ENCODE data around the gene YEATS4. TPM values are rescaled to one million over a fixed set of nuclear protein-coding genes. Genes with fewer than 3 reads are reported as not detected.

YEATS4 gene
- total RNA-seq, 3 donors from 2014 or later (not counting 1 experiment from before 2014, with no cell fraction given): 18.2 to 23.9 (median 20.3) TPM

DNA sequence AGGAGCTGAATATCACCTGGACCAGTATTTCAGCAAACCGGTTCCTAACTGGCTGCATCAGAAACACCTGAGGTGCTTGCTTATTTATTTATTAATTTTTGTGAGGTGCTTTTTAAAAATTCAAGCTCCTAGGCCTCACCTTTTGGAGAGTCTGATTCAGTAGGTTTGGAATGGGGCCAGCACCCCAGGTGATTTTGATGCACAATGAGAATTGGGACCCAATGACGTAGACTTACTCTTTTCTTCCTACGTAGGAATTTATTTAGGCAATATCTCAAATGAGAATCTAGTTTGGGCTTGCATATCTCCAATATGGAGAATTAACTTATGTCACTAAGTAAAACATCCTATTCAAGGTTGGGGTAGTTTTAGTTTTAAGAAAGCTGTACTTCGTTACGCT, 7.3 kb downstream of the YEATS4 start:
- ATAC-seq (no peak), DNase-seq (no peak)
- H3K27me3 ChIP-seq (ENCODE audit: control insufficient read depth, insufficient read depth, low read length): no peaks in the 10 kb centered on the region
- H3K9me3 Mint-ChIP-seq: no peaks in the 10 kb centered on the region
- H3K36me3 Mint-ChIP-seq: no peaks in the 10 kb centered on the region
- H3K4me3 Mint-ChIP-seq: no peak overlapping the region
- H3K4me3 ChIP-seq (ENCODE audit: low read length): no peak overlapping the region
- no peak overlapping the region for H3K27ac Mint-ChIP-seq
- WGBS (ENCODE audit: insufficient coverage): 100% methylated on average over 2 of the region's 5 CpGs
- intact Hi-C loops (cut with micrococcal nuclease): no loop called here
- no peak for TF ChIP-seq CTCF (IDR thresholded peaks at IDR 0.05)
- H3K4me1 Mint-ChIP-seq: peaks cover 7% of the 10 kb centered on the region in 2 donors
- peaks cover 37% of the 10 kb centered on the region for H3K36me3 ChIP-seq (ENCODE audit: control insufficient read depth, insufficient read depth, low read length)
- H3K27me3 Mint-ChIP-seq (ENCODE audit: low read depth in 2 of 2): no peaks in the 10 kb centered on the region
- no peak overlapping the region for H3K27ac ChIP-seq (ENCODE audit: low read length)
- no peaks in the 10 kb centered on the region for H3K9me3 ChIP-seq (ENCODE audit: control insufficient read depth, insufficient read depth, low read length)
- H3K4me1 ChIP-seq (ENCODE audit: control insufficient read depth, insufficient read depth, low read length): no peaks in the 10 kb centered on the region

DNA sequence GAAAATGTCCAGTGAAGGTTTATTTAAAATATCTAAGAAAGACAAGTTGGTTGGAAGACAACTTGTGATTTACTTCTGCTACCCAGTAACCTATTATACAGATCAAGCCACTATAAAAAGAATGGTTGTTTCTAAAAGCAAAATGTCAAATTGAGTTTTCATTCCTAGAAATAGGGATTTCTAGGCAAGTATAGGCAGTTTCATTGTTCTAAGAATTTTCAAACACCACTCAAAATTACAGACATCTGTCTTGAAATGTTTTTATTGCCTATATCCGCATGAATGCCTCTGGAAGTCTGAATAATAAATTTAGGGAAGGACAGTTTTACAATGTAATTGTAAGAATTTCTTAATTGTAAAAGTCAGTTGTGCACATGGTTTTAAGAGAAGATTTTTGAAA, 8.6 kb downstream of the YEATS4 start:
- DNase-seq: no peak
- ATAC-seq: no peak
- TF ChIP-seq CTCF (IDR thresholded peaks at IDR 0.05): no peak
- Histone ChIP-seq H3K4me3 (ENCODE audit: low read length) (no peak overlapping the region), H3K9me3 (ENCODE audit: control insufficient read depth, insufficient read depth, low read length) (no peaks in the 10 kb centered on the region), H3K4me1 (ENCODE audit: control insufficient read depth, insufficient read depth, low read length) (no peaks in the 10 kb centered on the region), H3K27me3 (ENCODE audit: control insufficient read depth, insufficient read depth, low read length) (no peaks in the 10 kb centered on the region), H3K27ac (ENCODE audit: low read length) (no peak overlapping the region), H3K36me3 (ENCODE audit: control insufficient read depth, insufficient read depth, low read length) (peaks cover 35% of the 10 kb centered on the region)
- Mint-ChIP-seq H3K27ac (no peak overlapping the region), H3K27me3 (ENCODE audit: low read depth in 2 of 2) (no peaks in the 10 kb centered on the region), H3K4me3 (no peak overlapping the region), H3K4me1 (peaks cover 7% of the 10 kb centered on the region in 2 donors), H3K9me3 (no peaks in the 10 kb centered on the region), H3K36me3 (peaks cover 5% of the 10 kb centered on the region)
- WGBS (ENCODE audit: insufficient coverage): 90% methylated on average over 1 of the region's 1 CpG
- intact Hi-C loops (cut with micrococcal nuclease): no loop called here

DNA sequence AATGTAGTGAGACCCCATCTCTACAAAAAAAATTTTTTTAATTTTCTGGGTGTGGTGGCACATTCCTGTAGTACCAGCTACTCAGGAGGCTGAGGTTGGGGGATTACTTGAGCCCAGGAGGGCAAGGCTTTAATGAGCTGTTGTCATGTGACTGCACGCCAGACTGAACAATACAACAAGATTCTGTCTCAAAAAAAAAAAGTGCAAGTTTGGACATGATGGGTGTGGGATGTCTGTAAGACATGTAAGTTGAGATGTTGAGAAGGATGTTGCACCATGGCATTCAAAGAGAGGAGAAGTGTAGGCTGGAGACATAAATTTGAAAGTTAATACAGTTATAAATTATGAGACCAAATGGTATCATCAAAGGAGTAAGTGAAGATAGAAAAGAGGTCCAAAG, 23.5 kb downstream of the YEATS4 start:
- WGBS (ENCODE audit: insufficient coverage): 100% methylated on average over 1 of the region's 1 CpG
- H3K27me3 Mint-ChIP-seq (ENCODE audit: low read depth in 2 of 2): no peaks in the 10 kb centered on the region
- no peak overlapping the region for H3K27ac Mint-ChIP-seq
- TF ChIP-seq CTCF (IDR thresholded peaks at IDR 0.05): no peak
- no peak overlapping the region for H3K4me3 ChIP-seq (ENCODE audit: low read length)
- H3K27ac ChIP-seq (ENCODE audit: low read length): no peak overlapping the region
- H3K9me3 Mint-ChIP-seq: no peaks in the 10 kb centered on the region
- peaks cover 7% of the 10 kb centered on the region for H3K36me3 ChIP-seq (ENCODE audit: control insufficient read depth, insufficient read depth, low read length)
- peaks cover 15% of the 10 kb centered on the region for H3K36me3 Mint-ChIP-seq
- H3K4me1 ChIP-seq (ENCODE audit: control insufficient read depth, insufficient read depth, low read length): no peaks in the 10 kb centered on the region
- H3K4me1 Mint-ChIP-seq: peaks cover 0 to 5% of the 10 kb centered on the region in 2 donors
- H3K4me3 Mint-ChIP-seq: no peak overlapping the region
- no peaks in the 10 kb centered on the region for H3K27me3 ChIP-seq (ENCODE audit: control insufficient read depth, insufficient read depth, low read length)
- no peak for ATAC-seq
- H3K9me3 ChIP-seq (ENCODE audit: control insufficient read depth, insufficient read depth, low read length): no peaks in the 10 kb centered on the region
- intact Hi-C loops (cut with micrococcal nuclease): no loop called here
- no peak for DNase-seq

GRCh38 chr12:69385038-69385437, 25.5 kb downstream of the YEATS4 start:
- Mint-ChIP-seq H3K36me3 (no peaks in the 10 kb centered on the region), H3K4me3 (no peak overlapping the region), H3K27me3 (ENCODE audit: low read depth in 2 of 2) (no peaks in the 10 kb centered on the region), H3K4me1 (peaks cover 0 to 5% of the 10 kb centered on the region in 2 donors), H3K27ac (no peak overlapping the region), H3K9me3 (no peaks in the 10 kb centered on the region)
- DNase-seq (no peak), ATAC-seq (no peak)
- Histone ChIP-seq H3K4me1 (ENCODE audit: control insufficient read depth, insufficient read depth, low read length) (no peaks in the 10 kb centered on the region), H3K27ac (ENCODE audit: low read length) (no peak overlapping the region), H3K36me3 (ENCODE audit: control insufficient read depth, insufficient read depth, low read length) (peaks cover 7% of the 10 kb centered on the region), H3K27me3 (ENCODE audit: control insufficient read depth, insufficient read depth, low read length) (no peaks in the 10 kb centered on the region), H3K9me3 (ENCODE audit: control insufficient read depth, insufficient read depth, low read length) (no peaks in the 10 kb centered on the region), H3K4me3 (ENCODE audit: low read length) (no peak overlapping the region)
- no peak for TF ChIP-seq CTCF (IDR thresholded peaks at IDR 0.05)
- intact Hi-C loops (cut with micrococcal nuclease): no loop called here
- WGBS (ENCODE audit: insufficient coverage): 90% methylated on average over 3 of the region's 3 CpGs

All from natural killer cell (primary cell).